GM04504 (cell line): ENCODE measurements around the gene CDT1.
A peak's percentile ranks its signal among the peaks of the same experiment; 100 is the strongest.

Experiments used
- DNase-seq: peaks from one replicate; pipeline ENCODE4 v3.0.0-alpha.2; 2012; ENCODE audit warnings: low read depth

CDT1 gene

DNA sequence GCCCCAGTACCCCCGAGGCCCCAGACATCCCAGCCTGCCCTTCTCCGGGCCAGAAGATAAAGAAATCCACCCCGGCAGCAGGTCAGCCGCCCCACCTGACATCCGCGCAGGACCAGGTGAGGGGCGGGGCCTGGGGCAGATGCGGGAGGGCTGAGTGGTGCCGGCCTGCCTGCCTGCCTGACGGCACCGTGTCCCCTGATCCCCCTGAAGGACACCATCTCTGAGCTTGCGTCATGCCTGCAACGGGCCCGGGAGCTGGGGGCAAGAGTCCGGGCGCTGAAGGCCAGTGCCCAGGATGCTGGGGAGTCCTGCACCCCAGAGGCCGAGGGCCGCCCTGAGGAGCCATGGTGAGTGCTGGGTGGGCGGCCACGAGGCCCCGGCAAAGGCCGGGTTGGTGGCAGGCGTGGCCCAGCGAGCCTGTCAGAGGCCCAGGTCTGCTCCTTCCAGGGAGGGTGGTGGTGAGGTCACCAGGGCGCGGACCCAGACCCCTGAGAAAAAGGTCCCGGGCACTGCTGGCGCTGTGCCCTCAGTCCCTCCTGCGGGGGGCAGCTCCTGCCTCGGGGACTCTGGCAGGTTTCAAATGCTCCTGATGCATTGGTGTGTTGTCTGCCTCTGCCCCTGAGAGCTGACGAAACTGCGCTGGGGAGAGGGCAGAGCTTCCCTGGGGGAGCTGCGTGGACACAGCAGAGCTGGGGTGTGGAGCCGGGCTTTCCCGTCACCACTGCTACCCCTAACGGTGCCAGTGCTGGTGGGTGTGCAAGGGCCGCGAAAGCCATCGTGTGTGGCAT, 1.2 kb downstream of the CDT1 start:
- no peak for DNase-seq

DNA sequence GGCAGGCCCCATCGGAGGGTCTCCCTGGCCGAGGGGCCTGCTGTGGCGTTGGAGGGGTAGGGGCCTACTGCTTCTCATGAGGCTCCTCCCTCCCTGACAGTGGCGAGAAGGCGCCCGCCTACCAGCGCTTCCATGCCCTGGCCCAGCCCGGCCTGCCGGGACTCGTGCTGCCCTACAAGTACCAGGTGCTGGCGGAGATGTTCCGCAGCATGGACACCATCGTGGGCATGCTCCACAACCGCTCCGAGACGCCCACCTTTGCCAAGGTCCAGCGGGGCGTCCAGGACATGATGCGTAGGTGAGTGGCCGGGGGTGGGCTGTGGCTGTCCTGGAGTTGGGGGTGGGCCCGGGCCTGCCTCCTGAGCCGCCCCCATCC, 1.7 kb downstream of the CDT1 start:
- DNase-seq = no peak

DNA sequence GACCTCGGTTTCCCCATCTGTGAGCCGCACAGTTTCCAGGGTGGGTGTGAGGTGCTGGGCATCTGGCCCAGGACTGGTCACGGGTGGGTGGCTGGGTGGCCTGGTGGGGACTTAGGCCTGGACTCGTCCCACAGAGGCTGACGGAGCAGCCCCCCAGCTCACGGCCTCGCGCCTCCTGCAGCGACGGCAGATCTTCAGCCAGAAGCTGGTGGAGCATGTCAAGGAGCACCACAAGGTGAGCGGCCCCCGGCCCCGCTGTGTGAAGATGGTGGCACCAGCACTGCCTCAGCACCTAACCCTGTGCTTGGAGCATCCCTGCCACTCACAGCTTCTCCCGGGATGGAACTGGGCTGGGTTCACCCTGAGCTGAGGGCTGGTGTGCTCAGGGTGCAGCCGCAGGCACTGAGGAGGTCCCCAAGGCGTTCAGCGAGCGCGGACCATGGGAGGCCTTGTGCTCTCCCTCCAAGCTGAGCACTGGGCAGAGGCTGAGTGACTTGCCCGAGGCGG, 2.4 kb downstream of the CDT1 start:
- DNase-seq = no peak

DNA sequence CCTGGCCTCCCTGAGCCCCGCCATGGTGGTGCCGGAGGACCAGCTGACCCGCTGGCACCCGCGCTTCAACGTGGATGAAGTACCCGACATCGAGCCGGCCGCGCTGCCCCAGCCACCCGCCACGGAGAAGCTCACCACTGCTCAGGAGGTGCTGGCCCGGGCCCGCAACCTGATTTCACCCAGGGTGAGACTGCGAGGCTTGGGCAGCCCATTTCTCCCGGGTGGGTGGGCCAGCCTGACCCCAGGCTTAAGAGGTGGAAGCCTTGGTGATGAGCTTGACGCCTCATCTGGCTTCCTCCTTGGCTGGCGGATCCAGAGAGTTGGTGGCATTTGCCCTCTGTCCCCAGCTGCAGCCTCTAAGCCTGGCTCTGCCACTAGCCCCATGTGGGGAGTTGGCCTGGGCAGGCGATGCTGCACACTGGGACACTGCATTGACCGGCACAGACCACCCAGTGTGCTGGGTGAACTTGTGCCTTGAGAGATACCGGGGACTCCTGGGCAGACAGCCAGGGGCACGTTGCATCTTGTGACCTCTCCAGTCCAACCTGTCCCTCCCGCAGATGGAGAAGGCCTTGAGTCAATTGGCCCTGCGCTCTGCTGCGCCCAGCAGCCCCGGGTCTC, 3.0 kb downstream of the CDT1 start:
- no peak for DNase-seq

DNA sequence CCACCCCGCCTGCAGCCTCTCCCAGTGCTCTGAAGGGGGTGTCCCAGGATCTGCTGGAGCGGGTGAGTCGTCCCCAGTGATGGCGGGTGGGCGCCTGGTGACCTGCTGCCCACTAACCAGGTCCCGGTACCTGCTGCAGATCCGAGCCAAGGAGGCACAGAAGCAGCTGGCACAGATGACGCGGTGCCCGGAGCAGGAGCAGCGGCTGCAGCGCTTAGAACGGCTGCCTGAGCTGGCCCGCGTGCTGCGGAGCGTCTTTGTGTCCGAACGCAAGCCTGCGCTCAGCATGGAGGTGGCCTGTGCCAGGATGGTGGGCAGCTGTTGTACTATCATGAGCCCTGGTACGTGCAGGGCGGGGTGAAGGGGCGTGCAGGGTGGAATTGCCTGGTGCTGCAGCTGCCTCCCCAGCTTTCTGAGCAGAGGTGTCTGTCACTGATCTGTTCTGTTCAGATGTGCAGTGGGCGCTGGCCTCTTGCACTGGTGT, 3.6 kb downstream of the CDT1 start:
- DNase-seq = no peak

DNA sequence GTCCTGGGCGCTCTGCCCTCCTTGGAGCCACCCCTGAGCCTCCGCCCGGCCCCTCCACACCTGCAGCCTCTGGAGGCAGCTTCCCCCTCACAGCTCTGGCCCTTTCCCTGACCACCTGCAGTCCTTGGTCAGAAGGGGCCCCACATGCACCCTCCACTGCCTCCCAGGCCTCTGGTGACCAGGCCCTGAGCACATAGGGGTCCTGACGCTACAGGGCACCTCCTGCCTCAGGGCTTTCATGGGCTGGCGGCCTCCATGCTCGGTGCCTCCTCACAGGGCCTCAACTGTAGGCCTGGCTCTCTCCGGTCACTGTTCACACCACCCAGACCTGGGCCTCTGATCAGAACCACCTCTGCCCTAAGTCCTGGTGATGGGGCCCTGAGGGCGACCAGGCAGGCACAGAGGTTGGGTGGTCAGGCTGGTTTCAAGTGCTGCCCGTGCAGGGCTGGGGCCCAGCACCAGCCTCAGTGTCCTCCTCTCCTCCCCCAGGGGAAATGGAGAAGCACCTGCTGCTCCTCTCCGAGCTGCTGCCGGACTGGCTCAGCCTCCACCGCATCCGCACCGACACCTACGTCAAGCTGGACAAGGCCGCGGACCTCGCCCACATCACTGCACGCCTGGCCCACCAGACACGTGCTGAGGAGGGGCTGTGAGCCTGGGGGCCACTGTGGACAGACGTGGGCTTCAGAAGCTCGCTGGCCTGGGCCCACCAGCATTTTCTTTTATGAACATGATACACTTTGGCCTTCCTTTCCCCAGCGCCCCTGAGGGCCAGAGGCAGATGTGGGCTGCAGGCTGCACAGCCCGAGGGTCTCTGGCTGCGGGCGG, 4.3 kb downstream of the CDT1 start:
- DNase-seq = no peak

DNA sequence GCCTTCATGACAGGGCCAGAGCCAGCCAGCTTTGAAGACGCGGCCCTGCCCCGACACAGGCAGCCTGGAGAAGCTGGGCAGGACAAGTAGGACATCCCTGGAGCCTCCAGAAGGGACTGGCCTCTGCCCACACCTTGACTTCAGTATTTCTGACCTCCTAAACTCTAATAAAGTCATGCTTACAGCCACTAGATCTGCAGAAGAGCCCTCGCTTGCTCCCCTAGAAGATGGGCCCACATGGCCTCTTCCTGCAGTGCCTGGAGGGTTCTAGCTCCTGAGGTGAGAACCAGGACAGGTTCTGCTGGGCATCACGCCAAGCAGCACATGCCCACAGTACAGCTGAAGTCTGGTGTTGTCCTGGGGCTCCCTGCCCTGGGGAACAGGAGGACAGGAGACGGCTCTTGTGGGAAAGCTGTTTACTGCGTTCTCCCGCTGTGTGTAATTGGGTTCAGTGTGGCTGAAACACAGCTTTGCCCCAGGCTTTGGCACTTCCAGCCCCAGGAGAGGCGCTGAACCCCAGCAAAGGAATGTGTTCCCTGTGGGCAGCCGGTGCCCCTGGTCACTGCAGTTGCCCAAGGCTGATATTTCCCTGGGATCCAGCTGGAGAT, 5.6 kb downstream of the CDT1 start:
- no peak for DNase-seq

DNA sequence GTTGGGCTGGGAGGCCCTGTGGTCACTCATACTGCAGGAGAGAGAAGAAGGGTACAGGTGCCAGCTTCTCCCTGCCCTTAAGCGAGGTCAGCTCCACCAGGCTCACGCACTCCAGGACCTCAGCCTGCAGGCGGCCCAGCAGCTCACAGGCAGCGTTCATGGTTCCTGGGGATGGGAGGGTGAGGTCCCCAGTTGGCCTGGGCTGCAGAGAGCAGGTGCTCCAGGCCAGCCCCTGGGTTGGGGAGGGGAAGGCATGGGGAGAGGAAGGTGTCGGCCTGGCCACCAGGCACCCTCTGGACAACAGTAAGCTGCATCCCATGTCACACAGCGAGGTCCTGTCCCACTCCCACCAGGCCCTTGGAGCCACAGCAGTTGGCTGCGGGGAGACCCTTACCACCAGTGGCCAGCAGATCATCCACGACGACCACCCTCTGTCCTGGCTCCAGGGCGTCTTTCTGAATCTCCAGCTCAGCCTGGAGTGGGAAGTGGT, 6.1 kb downstream of the CDT1 start:
- no peak for DNase-seq

DNA sequence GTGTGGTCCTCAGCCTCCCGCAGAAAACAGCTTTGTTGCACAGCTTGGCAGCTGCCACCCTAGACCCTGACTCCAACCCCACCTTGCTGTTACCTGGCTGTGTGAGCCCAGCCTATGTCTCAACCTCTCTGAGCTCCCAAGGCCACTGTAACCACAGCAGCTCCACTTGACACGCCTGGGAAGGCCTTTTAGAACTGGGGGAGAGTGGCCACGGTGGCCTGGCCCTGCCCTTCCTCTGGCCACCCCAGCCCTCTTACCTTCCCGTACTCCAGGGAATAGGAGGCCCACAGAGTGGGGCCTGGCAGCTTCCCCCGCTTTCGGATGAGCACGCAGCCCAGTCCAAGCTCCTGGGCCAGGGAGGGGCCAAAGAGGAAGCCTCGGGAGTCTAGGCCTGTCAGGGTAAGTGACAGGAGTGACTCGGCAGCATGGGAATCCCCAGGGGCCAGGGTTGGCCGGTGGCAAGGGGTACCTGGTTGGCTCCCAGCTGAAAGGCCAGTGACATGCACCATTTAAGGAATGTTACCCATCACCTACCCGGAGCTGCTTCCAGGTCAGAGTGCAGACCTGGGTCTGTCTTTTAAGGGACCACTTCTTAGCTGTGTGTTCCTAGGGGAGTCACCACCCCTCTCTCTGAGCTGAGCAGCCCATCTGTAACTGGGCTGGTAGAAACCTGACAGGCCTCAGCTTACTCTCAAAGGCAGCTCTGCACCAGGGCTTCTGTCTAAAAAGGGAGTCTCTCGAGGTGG, 6.8 kb downstream of the CDT1 start:
- no peak for DNase-seq

DNA sequence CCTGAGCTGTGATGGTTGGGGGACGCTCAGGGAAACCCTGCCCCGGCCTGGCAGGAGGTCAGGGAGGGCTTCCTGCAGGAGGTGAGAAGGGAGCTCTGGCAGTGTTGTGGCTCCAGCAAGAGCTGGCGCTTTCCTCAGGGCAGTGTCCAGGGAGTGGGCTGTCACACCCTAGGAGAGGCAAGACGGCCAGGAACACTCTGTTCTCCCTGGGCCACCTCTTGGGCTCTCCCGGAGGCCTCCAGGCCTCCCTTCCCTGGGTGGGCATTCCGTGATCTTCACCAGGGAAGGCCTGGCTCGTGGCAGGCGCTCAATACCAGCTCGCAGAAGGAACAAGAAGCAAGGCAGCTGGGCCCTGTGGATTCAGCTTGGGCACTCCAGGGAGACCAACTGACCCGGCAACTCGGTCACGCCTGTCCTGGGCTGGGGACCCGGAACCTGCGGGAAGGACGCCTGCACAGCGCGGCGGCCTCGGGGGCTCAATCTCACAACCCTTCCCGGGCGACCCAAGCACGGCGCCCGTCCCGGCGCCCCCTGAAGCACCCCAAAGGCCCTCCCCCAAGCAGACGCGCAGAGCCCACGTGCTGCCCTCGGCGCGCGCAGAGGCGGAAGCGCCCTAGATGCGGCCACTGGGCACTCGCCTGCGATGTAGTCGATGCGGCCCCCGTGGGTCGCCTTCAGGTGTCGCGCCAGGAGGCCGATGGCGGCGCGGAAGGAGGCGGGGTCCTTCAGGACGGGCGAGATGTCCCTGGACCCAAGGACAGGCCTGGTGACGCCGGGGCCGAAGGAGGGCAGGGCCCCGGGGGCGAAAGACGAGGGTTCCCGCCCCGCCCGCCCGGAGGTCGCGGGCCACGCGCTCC, 7.6 kb downstream of the CDT1 start:
- DNase-seq = peak; percentile 46

DNA sequence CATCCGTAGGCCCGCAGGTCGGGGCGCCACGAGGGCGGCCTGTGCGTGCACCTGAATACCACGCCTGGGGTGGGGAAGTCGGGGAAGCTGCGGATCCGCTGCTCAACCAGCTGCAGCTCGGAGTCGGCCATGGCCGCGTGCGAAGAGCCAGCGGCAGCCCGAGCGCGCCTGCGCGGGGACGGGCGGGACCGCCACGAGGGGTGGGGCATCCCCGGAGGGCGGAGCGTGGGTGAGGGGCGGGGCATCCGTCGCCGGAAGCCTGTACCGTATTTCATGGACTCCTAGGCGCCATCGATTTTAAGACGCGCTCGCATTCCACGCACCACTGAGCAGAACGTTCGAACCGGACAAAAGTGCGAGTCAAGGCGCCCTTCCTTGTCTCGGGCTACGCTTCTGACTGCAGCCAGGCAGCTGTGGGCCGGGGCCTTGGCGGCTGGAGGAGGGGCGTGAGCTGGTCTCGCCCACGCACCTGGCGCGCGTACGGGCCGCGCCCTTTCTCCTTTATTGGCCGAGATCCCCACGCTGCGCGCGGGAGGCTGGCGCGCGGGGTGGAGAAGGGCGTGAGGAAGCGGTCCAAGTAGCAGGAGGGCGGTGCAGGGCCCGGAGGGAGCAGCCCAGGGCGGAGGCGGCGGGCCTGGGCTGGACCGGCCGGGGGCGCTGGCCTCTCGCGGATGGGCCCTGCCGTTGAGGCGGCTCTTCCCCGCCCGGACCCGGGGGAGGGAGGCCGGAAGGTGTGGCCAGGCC, 8.4 kb downstream of the CDT1 start, which contains the start of gene APRT:
TSS of gene APRT (minus strand) at position 160 of the 744 bp plus-strand sequence. CDS start at position 131, 29 bp downstream.
- DNase-seq = peak; percentile 81

DNA sequence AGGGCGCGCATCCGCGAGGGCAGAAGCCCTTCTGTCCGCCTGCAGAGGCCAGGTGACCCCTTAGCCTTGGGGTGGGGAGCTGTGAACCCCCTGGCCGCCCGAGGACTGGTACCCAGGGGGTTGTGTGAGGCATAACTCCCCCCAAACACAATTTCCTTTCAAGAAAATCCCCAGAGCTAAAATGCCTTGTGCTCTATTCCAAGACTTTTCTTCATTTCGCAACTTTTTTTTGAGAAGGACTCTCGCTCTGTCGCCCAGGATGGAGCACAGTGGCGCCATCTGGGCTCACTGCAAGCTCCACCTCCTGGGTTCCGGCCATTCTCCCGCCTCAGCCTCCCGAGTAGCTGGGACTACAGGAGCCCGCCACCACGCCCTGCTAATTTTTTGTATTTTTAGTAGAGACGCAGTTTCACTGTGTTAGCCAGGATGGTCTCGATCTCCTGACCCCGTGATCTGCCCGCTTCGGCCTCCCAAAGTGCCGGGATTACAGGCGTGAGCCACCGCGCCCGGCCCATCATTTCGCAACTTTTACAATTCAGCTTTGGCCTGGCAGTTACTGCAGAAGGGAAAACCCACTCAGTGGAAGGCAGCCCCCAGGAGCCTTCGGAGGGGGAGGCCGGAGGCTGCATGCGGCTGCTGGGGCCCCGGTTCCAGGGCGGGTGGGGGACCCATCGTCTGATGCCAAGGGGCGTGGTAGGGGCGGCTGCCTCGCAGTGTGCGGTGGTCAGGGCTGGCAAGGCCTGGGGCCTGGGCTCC, 9.1 kb downstream of the CDT1 start:
- DNase-seq = peak; percentile 27

DNA sequence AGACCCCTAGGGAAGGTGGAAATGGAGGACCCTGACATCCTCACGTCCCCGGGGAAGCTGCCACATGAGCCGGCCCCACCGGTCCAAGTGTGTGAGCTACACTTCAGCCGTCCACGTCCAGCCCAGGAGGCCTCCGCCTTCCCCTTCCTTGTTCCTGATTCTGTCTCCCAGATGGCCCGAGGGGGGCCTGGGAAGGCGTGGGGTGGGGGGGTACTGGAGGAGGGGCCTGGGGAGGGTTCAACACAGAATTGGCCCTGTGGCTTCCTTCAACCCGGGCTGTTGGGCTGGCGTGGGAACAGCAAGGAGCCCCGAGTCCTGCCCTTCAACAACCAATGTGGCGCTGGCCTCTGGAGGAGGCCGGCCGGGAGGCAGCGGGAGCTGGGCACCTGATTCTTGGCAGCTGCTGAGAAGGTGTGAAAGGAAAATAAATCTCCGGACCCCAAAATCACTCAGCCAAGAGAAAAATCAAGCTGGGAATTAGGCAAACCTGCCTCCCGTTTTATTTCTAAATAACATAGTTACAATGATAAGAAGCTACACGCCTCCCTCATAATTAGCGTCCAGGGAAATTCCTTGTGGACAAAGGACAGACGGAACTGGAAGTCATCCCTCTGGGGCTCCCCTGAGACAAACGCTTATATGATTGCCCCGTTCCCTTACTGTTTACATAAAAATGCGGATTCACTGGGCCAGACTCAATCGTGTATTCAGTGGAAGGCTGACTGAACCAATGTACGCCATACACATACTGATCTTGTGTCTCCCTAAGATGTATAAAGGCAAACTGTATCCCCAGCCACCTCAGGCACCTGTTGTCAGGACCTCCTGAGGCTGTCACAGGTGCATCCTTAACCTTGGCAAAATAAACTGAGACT, 9.9 kb downstream of the CDT1 start:
- no peak for DNase-seq

DNA sequence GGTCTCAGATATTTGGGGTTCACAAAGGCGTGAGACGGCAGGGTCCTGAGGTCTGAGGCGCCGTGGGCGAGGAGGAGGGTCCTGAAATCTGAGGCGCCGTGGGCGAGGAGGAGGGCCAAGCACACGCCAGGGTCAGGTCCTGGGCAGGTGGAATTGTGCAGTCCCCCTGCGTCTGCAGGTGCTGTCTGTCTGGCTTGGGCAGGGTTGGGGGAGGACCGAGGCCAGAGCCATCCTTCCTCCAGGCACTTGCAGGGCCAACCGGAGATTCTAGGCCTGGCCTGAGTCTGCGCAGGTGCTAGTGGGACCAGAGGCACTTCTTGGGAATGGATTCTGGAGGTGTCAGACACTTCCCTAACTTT, 10.5 kb downstream of the CDT1 start:
- no peak for DNase-seq

DNA sequence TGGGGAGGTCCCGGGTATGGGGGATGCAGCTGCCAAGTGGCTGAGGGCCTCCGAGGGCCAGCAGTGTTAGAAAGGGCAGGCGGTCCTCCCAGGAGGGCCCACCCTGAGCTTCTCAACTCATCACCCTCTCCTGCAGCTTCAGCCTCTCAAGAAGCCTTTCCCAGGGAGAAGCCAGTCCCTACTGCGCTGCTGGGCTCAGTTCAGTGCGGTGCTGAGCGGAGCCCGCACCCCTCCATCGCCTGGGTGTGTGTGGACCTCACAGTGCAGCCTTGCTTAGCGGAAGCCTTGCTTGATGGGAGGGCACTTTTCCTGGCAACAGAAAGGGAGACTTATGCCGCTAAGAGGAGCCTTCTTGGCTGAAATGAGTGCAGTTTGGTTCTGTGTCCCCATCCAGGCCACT, 11.6 kb downstream of the CDT1 start:
- no peak for DNase-seq

DNA sequence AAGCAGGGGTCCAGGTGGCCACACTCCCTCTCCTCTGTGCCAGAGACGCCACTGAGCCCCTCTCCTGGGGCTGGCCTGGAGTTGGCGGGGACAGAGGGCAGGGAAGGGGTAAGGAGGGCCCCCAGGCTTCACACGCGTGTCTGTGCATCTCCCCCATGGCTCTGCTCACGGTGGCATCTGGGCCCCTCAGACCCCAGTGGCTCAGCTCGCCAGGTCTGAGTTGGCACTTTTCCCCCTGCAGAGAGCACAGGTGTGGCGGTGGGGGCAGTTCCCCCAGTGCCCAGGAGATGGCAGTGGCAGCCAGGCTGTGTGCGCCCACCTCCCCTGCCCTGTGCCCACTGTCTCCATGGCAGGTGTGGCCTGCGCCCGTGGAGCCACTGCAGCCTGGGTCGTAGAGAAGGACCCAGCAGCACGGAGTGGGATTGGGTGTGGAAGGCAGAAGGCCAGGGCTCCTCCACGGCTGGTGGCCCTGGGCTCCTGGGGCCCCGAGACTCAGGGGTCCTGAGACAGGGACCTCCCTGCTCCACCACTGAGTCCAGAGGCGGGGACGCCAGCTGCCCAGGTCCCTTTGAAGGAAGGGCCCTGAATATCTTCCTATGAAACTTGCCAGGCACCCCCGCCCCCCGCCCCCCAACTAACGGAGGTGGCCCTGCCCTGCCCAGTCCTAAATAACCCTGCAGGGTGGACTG, 12.5 kb downstream of the CDT1 start:
- no peak for DNase-seq
